GM19324 (cell line): Measurements from ENCODE around the gene NIN.

ENCODE experiments used
- ATAC-seq: cut with Tn5 transposase; IDR thresholded peaks from one replicate; pipeline ENCODE4 v1.9.1; 2021; ENCODE audit warnings: mild to moderate bottlenecking, moderate library complexity; ENCODE audit not compliant: unreplicated experiment, low FRiP score

NIN gene

DNA sequence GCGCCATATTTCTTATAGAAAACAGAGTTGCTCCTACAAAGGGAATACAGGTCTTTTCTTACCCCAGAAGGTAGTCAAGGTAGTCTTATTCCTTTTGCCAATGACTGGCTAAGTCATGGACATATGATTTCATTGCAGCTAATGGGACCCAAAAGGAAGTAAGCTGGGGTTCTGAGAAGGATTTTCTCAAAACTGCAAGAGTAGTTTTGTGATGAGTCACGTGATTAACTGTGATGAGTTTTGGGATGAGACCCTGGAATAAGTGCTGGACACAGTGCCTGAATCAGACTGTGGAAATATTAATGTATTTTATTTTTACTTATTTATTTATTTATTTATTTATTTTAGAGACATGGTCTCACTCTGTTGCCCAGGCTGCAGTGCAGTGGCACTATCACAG lies 13.4 kb upstream of the NIN start:
- ATAC-seq = no peak

DNA sequence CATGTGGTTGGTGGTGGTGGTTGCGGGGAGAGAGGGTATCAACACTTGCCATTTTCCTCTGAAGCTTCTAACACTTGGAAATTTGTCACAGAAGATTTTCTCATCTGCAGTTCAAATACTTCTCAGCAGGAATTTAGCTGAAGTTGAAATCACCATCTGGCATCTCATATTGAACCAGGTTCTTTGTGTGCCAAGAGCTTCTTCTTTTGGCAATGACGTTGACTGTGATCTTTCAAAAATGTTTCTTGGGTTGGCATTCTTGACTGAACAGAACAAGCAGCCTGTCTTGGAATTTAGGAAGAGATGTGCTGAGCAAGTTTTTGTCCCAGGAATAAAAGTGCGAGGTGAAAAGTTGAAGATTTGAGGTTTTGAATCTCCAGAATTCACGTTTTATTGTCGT lies 8.7 kb upstream of the NIN start:
- no peak for ATAC-seq

DNA sequence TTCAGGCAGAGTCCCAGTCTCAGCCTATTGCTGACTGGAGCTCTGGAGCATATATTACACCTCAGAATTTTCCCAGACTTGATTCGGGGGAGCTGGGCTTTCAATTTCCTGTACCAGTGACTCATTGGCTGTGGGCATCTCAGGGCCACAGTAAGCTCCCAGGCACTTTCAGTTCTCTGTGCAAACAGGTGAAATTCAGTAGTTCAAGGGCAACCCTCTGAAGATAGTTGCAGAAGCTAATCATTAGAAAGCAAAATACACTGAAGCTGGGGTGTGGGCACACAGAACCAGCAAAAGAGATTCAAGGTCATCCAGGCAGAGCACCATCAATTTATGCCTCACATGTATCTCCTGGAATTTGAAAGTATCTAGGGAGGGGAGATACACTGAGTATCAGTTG lies 8.1 kb upstream of the NIN start:
- ATAC-seq = no peak

DNA sequence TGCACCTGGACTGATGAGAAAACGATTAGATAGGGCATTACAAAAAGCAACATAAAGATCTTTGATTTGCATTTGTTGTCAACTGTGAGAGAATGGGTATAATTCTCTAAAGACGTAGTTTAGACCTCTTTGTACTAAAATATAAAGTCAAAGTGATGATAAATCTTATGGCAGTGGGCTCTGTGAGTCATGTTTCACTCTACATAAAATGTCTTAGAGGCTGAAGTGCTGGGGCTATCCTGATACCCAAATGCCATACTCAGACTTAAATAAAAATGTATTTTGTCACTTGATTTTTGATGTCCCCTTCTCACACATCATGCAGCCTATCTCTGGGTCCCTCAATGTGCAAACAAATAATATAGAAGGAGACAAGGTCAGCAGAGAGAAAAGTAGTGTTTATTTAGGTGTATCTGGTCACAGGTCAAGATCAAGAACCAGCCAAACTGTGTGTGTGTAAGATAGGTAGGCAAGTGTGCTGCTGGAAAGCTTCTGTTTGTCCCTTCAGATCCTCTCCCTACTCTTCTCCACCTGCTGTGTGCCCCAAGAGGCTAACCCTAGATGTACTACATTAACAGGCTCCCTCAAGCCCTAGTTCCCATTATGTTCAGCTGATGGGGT lies 7.0 kb upstream of the NIN start:
- no peak for ATAC-seq

DNA sequence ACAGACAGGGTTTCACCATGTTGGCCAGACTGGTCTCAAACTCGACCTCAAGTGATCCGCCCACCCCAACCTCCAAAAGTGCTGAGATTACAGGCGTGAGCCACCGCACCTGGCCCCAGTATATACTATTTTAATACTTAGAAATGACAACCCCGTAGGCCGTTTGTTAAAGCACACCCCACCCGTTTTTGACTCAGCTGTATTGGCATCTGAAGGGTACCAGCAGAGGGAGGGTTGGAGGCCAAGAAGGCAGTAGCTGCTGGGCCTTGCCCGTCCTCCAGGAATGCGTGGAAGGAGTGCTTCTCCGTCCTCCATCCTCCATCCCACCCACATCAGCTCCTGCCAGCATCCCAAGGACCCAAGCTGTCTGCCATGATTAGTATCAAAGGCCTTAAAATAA lies 6.3 kb upstream of the NIN start:
- ATAC-seq = no peak

DNA sequence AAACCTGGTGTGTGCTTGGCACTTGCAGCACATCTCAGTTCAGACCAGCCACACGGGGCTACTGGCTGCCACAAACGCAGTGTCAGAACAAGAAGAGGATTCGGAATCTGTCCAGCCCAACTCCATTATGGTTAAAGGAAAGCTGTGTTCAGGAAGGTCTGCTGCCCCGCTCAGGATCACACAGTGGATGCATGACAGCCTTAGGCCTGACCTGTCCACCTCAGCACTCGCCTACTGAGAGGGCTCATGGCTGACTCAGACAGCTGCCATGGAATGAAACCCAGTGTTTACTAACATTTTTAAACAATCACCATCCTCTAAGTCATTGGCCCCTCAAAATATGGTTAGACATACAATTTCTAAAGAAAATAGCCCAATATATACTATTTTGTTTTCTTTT lies 5.6 kb upstream of the NIN start:
- ATAC-seq = no peak

DNA sequence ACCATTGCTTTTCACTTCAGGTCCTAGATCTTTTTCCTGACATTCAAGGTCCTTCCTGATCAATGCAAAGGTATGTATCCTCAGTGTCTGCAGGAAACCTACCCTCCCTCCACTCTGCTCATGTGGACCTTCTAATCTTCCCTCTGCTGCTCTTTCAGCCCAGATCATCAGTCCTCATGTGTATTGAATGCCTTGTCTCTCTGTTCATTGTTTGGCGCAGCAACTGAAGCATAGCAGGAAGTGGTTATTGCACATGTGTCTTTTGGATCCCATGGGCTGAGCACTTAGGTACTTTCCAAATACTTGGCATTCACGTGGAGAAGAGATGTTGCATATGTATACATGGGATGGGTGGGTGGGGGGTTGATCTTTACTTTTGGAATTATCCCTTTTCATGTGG lies 4.3 kb upstream of the NIN start:
- ATAC-seq = no peak

DNA sequence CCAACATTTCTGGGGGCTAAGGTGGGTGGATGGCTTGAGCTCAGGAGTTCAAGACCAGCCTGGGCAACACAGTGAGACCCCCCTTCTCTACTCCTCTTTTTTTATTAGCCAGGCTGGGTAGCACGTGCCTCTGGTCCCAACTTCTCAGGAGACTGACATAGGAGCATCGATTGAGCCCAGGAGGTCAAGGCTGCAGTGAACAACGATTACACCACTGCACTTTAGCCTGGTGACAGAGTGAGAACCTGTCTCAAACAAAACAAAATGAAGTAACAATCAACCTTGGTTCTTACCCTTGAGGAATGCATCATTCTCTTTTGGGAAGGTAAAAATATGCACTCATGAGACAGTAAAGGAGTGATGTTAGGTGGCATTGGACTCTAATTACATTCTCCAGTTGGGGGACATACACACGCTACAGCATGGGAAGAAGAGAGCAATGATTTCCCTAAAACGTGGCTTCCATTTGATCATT lies 3.9 kb upstream of the NIN start:
- no peak for ATAC-seq

DNA sequence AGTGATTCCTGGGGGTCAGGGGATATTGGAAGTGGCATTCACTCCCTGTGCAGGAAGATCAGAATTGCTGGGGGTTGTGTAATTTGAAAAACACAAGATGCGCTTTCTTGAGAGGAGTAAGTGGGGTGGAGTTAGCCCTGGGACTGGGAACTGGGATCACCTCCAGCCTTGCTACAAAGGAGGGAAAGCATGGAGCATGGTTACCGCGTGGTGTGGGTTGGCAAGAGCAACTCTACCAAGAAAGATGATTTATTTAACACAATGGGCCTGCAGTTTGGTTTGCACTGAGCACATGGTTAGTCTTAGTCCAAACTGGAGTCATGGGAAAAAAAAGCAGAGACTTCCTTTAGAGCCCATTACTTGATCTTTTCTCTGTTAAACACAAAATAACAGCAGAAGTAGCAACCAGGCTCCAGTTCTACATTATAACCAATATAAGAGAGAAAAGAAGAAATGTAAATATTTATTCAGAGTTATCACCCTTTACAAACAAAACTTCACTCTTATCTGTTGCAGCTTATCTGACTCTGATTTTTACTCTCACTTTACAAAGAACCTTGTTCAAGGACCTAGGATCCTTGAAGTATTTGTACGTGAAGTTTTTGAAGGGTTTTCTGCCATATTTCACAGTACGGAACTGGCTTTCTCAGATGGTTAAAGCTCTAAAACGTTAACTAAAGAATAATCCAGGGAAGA lies 2.1 kb upstream of the NIN start:
- no peak for ATAC-seq

DNA sequence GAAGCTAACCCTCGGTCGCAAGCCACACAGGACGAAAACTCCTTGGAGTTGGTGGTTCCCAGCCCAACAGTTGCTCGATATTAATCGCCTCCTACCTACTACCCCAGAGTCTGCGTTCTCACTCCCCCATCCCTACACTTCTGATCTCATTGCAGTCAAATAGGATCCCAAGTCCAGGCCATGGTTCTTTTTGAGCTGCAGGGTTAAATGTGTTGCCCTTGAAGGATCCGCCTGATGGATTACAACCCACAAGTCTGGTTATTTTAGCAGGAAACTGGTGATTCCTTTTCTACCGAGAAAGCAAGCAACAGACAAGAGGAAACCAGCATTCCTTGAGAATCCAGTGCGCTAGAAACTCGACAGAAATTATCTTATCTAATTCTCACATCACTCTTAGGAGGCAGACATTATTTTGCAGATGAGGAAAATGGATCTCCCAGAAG lies 785 bp upstream of the NIN start:
- no peak for ATAC-seq

DNA sequence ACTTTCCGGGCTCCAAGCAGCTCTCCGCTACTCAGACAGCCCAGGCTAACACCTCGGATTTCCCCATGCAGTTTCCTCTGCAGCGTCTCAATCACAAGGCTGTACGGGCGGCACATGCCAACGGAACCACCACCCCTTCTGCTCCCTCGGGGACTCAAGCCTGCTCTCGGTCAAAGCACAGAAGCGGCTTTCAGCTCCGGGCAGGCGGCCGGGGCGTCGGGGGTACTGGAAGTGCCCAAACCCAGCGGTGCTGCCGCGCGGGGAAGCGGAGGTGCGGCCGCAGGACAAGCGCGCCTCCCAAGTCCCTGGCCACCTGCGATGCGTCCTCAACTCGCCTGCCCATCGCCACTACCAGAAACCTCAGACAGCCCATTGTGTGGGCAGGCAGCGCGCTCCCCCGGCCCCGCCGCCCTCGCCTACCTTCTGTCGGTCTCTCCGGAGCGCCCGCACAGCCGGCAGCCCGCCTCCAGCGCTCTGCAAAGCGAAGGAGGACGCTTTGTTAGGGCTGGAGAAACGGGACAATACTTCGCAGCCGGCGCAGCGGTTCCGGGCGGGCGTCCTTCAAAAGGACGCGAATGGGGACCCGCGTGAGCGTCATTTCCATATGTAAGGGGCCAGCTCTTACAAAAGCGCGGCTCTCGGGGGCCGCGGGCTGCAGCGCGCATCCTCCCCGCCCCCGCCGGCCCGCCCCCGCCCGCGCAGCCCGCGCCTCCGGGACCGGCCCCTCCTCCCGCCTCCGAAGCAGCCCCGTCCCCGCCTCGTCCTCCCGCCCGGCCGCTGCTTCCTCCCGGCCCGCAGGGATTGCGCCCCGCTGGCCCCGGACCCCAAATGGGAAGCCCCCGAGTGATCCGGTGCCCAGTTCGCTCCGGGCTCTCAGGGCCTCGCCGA lies 674 bp downstream of the NIN start:
- ATAC-seq = peak; percentile 43

DNA sequence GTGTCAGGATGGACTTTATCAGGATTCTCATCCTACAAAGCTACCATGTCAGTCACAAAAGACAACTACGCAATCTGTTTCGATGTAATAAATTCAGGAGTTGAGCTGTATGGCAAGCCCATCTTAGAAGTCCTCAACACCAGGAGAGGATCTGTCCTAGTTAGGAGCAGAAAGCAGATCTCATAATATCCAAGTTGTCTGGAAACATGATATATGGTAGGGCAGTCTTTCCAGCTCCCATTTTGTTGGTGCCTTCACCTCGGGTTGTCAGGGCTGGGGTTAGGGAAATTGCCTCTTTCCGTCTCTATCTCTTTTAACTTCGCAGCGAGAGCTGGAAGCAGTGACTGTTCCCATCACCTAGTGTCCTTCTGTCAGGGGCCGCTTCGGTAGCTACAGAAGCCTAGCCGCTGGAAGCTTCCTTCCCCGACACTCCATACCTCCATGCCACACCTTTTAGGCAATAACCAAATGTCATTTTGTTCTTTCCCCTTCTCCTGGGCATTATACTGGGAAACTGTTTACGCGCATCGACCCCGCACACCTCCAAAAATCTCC lies 1.4 kb downstream of the NIN start:
- no peak for ATAC-seq

DNA sequence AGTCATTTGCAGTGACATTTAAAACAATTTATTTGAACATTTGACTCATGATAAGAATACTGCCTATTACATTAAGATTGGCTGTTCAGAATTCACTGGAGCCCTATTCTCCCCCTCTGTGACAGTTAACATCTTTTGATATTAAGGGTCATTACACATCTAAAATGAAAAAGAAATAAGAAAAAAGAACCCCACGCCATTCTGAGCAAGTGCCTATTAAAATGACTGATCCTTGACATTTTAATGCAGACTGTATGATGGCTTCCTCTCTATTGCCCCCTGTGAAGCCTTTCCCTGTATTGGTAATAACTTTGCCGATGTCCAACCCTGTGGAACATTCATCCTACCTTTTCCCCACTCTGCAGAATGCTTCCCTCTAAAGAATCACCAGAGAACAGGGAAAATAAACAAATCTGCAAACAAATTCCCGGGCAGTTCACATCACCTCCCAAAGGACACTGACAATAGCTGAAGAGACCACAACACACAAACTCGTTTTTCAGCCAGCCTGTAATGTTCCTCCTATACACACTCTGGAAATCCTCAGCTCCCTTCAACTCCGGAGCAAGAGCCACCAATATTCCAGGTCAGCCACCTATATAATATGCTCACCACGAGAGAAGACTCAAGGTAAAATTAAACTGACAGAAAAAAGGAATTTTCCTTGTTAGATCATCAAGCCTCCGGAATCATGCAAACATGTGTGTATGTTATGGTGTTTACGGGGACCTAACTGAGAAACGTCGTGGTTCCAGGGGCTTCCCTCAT lies 2.1 kb downstream of the NIN start:
- ATAC-seq = no peak

DNA sequence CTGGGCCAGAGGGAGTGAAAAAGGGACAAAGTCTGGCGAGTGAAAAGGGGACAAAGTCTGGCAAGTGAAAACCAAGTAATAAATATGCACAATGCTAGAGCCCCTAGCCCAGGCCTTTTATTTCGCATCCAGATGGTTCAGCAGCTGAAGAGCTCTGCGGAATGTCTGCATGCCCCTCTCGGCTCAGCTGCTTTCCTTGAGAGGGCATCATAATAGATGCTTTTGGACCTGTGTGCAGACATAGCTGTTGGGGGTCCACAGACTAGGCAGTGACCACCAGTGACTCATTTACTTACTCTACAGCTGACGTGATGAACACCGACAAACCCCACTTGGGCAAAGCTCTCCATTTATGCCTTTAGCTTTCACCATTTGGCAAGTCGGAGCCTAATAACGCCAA lies 4.3 kb downstream of the NIN start:
- ATAC-seq = no peak

DNA sequence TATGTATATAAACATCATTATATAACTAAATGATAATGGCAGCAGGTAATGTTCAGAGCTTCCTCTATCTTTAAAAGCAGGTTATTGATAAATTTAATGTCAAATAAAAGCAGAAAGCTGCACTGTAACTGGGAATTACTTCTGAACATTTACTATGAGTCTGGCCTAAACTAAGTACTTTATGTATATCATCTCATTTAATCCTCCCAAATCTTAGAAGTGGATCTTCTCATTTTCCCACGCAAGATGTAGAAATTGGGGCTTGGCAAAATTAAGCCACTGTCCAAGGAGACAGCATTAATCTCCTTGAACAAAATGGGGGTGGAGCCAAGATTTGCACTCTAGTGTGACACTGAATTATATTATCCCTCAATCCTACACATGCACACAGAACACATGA lies 5.7 kb downstream of the NIN start:
- no peak for ATAC-seq

DNA sequence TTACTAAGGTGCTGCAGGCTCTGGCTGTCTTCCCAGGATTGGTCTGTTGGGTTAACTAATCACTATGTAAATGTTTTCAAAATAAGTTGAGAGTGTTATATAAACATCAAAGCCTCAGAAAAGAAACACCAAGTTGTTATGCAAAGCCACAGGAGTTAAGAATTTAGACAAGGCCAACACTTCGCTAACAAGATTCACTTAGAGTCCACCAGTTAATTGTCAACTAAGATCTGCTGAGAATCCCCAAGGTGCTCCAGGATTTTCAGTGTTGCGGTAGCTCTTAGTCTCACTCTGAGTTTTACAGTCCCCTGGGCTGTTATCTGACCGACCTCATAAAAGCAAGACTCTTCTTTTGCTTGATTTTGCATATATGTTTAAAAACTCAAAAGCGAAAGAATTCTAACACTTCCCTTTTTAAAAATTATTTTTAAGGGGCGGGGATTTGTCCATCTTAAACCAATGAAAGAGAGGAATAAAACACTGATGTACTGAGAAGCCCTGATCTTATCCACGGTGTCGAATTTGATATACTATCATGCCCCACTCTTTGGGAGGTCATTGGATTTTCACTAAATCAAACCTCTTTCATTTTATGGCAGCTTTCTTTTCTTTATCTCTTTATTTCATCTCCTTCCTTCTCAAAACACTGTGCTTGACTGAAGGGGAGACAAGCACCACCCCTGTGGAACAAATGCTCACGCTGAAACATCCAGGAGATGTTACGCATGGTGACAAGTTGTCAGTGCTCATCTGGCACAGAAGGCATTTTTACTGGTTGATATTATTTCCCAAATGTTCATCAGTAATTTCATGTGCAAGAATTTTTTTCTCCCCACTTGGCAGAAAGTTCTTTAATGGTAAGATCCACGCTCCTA lies 7.0 kb downstream of the NIN start:
- ATAC-seq = peak; percentile 66

DNA sequence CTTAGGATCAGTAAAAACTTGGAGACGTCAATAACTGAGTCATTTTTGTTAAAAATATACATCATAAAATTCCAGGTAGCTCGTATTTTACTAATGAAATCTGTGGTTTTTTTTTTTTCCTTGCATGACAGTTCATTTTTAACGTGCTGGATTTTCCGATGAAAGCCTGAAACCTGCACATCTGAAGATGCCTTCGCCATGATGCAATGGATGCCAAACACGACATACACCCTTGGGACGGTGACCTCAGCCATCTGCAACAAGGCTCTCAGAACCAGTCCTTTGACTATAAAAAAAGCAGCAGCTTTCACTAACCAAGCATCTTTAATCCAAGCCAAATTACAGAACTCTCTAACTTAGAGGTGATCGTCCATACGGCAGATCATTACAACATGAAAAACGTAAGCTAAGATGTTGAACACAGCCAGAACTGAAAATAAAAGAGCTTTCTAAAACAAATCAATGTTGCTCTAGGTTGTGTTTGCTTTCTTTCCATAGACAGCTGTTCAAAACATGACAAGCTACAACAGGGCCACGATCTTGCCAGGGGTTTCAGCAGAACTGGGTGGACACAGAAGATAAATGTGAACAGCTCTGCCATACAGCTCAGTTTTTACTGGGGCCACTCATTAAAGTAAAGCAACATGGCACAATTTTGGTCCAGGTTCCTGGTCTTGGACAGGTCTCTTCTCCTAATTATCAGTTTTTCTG lies 7.8 kb downstream of the NIN start:
- ATAC-seq = peak; percentile 25

DNA sequence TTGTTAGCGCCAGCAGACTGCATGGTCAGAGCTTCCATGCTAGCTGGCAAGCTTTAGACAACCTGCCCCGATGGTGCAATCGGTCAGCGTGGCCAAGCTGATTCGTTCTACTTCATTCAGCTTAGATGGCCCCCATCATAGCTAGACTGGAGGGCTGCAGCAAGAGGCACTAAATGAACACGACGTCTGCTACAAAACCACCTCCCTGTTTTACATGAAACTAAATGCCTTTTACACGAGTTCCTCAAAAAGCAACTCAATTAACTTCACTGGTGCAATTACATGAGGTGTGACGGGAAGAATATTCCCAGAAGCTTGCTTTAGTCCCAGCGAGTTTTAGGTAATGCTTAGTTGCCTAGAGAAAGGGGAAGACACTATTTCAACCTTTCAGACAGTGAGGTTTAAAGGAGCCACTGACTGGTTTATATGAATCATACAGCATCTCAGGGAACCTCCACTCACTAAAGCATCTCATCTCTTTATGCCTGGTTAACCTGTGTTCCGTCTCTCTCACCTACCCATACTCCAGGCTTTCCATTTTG lies 8.4 kb downstream of the NIN start:
- ATAC-seq = no peak
